ACHN (cell line): ENCODE measurements around the gene TNS3.

Experiments
- DNase-seq: peaks from one replicate; pipeline ENCODE4 v3.0.0-alpha.2; 2015
- in situ Hi-C: cut with HindIII; loops from 2 replicates; pipeline ENCODE4 v1.10.0; 2017; ENCODE audit warnings: low sequenced_read_pairs, low pct_ligation_motif_present, low pct_unique_long_range_greater_than_20kb

TNS3 gene

GRCh38 chr7:47433564-47433895 lies 148.4 kb downstream of the TNS3 start:
- no peak for DNase-seq
- in situ Hi-C loops, result no loop called here

GRCh38 chr7:47432671-47433563 lies 149.0 kb downstream of the TNS3 start:
- DNase-seq, result no peak
- in situ Hi-C loops, result no loop called here

GRCh38 chr7:47430422-47430821 lies 151.5 kb downstream of the TNS3 start:
- DNase-seq, result no peak
- in situ Hi-C loops, result no loop called here

GRCh38 chr7:47428768-47429472 lies 153.0 kb downstream of the TNS3 start:
- in situ Hi-C loops, result no loop called here
- no peak for DNase-seq

- no peak for DNase-seq
- in situ Hi-C loops, result no loop called here
Observed at GRCh38 chr7:47428052-47428767, 153.7 kb downstream of the TNS3 start.

GRCh38 chr7:47427051-47427643 lies 154.8 kb downstream of the TNS3 start:
- in situ Hi-C loops, result no loop called here

GRCh38 chr7:47424523-47424922 lies 157.4 kb downstream of the TNS3 start:
- no peak for DNase-seq
- in situ Hi-C loops, result no loop called here

More at GRCh38 chr7:47427051-47427643, 154.8 kb downstream of the TNS3 start:
- no peak for DNase-seq

GRCh38 chr7:47423196-47423595 lies 158.7 kb downstream of the TNS3 start:
- DNase-seq, result no peak
- in situ Hi-C loops, result no loop called here

- in situ Hi-C loops, result no loop called here
Observed at GRCh38 chr7:47422611-47423010, 159.3 kb downstream of the TNS3 start.

GRCh38 chr7:47421456-47421855 lies 160.5 kb downstream of the TNS3 start:
- in situ Hi-C loops, result no loop called here
- DNase-seq, result no peak

More at GRCh38 chr7:47422611-47423010, 159.3 kb downstream of the TNS3 start:
- no peak for DNase-seq

GRCh38 chr7:47420122-47420780 lies 161.7 kb downstream of the TNS3 start:
- DNase-seq, result no peak
- in situ Hi-C loops, result no loop called here

GRCh38 chr7:47419471-47419870 lies 162.4 kb downstream of the TNS3 start:
- no peak for DNase-seq
- in situ Hi-C loops, result no loop called here

- no peak for DNase-seq
- in situ Hi-C loops, result no loop called here
Observed at GRCh38 chr7:47418601-47419309, 163.2 kb downstream of the TNS3 start.

- in situ Hi-C loops, result no loop called here
- peak; percentile 10 for DNase-seq
Observed at GRCh38 chr7:47416492-47417480, 165.1 kb downstream of the TNS3 start.

GRCh38 chr7:47415318-47416212 lies 166.3 kb downstream of the TNS3 start:
- in situ Hi-C loops, result no loop called here

More at GRCh38 chr7:47415318-47416212, 166.3 kb downstream of the TNS3 start:
- no peak for DNase-seq
